B cell (primary cell): ENCODE results near the gene PLCZ1. TPM values are rescaled to one million over a fixed set of nuclear protein-coding genes. Genes with fewer than 3 reads are reported as not detected.

Experiments
- ATAC-seq: fragments of 200-7000 bp; cut with Tn5 transposase; one replicate; pipeline ENCODE4 v1.10.0; 2021; ENCODE audit warnings: low read depth, mild to moderate bottlenecking, moderate number of reproducible peaks, moderate library complexity
- CTCF ChIA-PET: fragments of 350-600 bp; sonication (Branson Sonifier 250); formaldehyde crosslinking; loops from one replicate; lab custom pipeline; 2021; ENCODE audit warnings: antibody characterized with exemption, inconsistent platforms; lab: Charles Lee
- POLR2A ChIA-PET: fragments of 350-600 bp; sonication (Branson Sonifier 250); formaldehyde crosslinking; loops from one replicate; lab custom pipeline; 2021; ENCODE audit warnings: antibody characterized with exemption; lab: Charles Lee
- DNase-seq: peaks from one replicate; pipeline ENCODE4 v3.0.0; 2013
- H2AFZ ChIP-seq: 2 replicates; pipeline ENCODE4 v1.6.1; 2012; ENCODE audit warnings: mild to moderate bottlenecking, low read depth, low read length; ENCODE audit not compliant: insufficient read depth, poor library complexity, severe bottlenecking
- H3K27ac ChIP-seq, 2 donors: 1 replicate in 1 of 2; 2 replicates in 1 of 2; pipeline ENCODE4 v1.5.1; 2012 to 2013; ENCODE audit warnings: low read length in 2 of 2, mild to moderate bottlenecking in 2 of 2, moderate library complexity in 1 of 2
- H3K27me3 ChIP-seq, 4 experiments: fragments of 200-600 bp in 1 of 4; sonication (generic) in 1 of 4; replicated peaks in 1 of 4; 1 replicate in 2 of 4; 2 replicates in 2 of 4; pipeline versions ENCODE4 v1.6.1 to v1.7.0; 2013 to 2016; ENCODE audit warnings: low read length in 3 of 4, mild to moderate bottlenecking in 2 of 4, mixed read lengths in 1 of 4, moderate library complexity in 1 of 4; ENCODE audit not compliant: insufficient read depth in 4 of 4, control insufficient read depth in 3 of 4; ENCODE audit errors: control extremely low read depth in 1 of 4
- H3K36me3 ChIP-seq, 2 experiments: replicated peaks in 1 of 2; 1 replicate in 1 of 2; 2 replicates in 1 of 2; pipeline versions ENCODE4 v1.6.1 to v1.7.1; 2013; ENCODE audit warnings: low read length in 1 of 2; ENCODE audit not compliant: insufficient read depth in 2 of 2, control insufficient read depth in 1 of 2; ENCODE audit errors: control extremely low read depth in 1 of 2, extremely low read depth in 1 of 2
- H3K4me1 ChIP-seq, 2 donors: fragments of 200-600 bp in 1 of 2; sonication (generic) in 1 of 2; 1 replicate in 1 of 2; 2 replicates in 1 of 2; pipeline versions ENCODE4 v1.5.1 to v1.6.1; 2013 to 2017; ENCODE audit warnings: low read length in 2 of 2; ENCODE audit not compliant: control insufficient read depth in 2 of 2, insufficient read depth in 2 of 2
- H3K4me2 ChIP-seq: replicated peaks from 2 replicates; pipeline ENCODE3; 2012; ENCODE audit warnings: mild to moderate bottlenecking, low read depth, low read length; ENCODE audit not compliant: poor library complexity, severe bottlenecking
- H3K4me3 ChIP-seq, 5 experiments: fragments of 200-600 bp in 1 of 5; sonication (generic) in 1 of 5; 1 replicate in 3 of 5; 2 replicates in 2 of 5; pipeline versions ENCODE4 v1.5.1 to v1.7.0; 2011 to 2016; ENCODE audit warnings: low read length in 4 of 5, mild to moderate bottlenecking in 4 of 5, low read depth in 2 of 5, control low read depth in 1 of 5, moderate library complexity in 1 of 5; ENCODE audit not compliant: insufficient read depth in 1 of 5; ENCODE audit errors: control extremely low read depth in 1 of 5, extremely low read depth in 1 of 5
- H3K79me2 ChIP-seq: fragments of 200-600 bp; sonication (generic); one replicate; pipeline ENCODE4 v1.6.0; 2016; ENCODE audit warnings: low read length; ENCODE audit not compliant: control insufficient read depth, insufficient read depth
- H3K9ac ChIP-seq: fragments of 200-600 bp; sonication (generic); 2 replicates; pipeline ENCODE4 v1.6.1; 2017; ENCODE audit warnings: mild to moderate bottlenecking, low read length, moderate library complexity
- H3K9me3 ChIP-seq, 3 donors: one replicate each; pipeline versions ENCODE4 v1.6.1 to v1.7.1; 2013; ENCODE audit warnings: low read length in 2 of 3; ENCODE audit not compliant: control insufficient read depth in 2 of 3, insufficient read depth in 1 of 3; ENCODE audit errors: control extremely low read depth in 1 of 3
- H4K20me1 ChIP-seq: 2 replicates; pipeline ENCODE4 v1.6.0; 2012; ENCODE audit warnings: mild to moderate bottlenecking, low read length; ENCODE audit not compliant: insufficient read depth, control insufficient read depth, poor library complexity, severe bottlenecking
- H3K27ac Mint-ChIP-seq: one replicate; pipeline ENCODE4 v1.8.0; 2021; ENCODE audit warnings: mixed read lengths
- H3K27me3 Mint-ChIP-seq: one replicate; pipeline ENCODE4 v1.8.0; 2021; ENCODE audit warnings: mixed read lengths
- H3K4me1 Mint-ChIP-seq: one replicate; pipeline ENCODE4 v1.8.0; 2021; ENCODE audit warnings: mixed read lengths
- H3K4me3 Mint-ChIP-seq: one replicate; pipeline ENCODE4 v1.8.0; 2021; ENCODE audit warnings: mixed read lengths
- H3K9me3 Mint-ChIP-seq: one replicate; pipeline ENCODE4 v1.8.0; 2022; ENCODE audit warnings: mixed read lengths; ENCODE audit not compliant: insufficient read depth
- EZH2 ChIP-seq: IDR thresholded peaks from 2 replicates; pipeline ENCODE4 v1.6.1; 2012; ENCODE audit warnings: borderline replicate concordance, low read depth, mild to moderate bottlenecking, moderate library complexity, low read length; ENCODE audit not compliant: insufficient read depth, poor library complexity, severe bottlenecking
- WGBS: methylation state at CpG from one replicate; pipeline ENCODE4 v1.1.5; 2013; ENCODE audit warnings: missing lambda C conversion rate; ENCODE audit not compliant: insufficient coverage; 5-methylcytosine and 5-hydroxymethylcytosine counted together
- intact Hi-C: fragments of 100-400 bp; cut with micrococcal nuclease; formaldehyde crosslinking; loops from one replicate; pipeline ENCODE4 v1.10.0; 2022
- polyA plus RNA-seq: library from polyadenylated mRNA; depleted of rRNA; stranded (reverse); fragments of >200 nt; gene quantifications from 2 replicates; pipeline ENCODE4 v1.2.3, GENCODE V29; 2012
- total RNA-seq, 2 donors: library from RNA; stranded (reverse); fragments of 120-200 nt in 1 of 2; gene quantifications; 1 replicate in 1 of 2; 2 replicates in 1 of 2; pipeline versions ENCODE4 v1.2.3 to v1.2.4, GENCODE V29; 2013 to 2022
- TF ChIP-seq, protein P1 (sequence below): fragments of 200-600 bp; IDR thresholded peaks from one replicate; pipeline ENCODE4 v1.8.0; 2022; ENCODE audit warnings: antibody characterized with exemption, mild to moderate bottlenecking

PLCZ1 gene
- total and polyA plus RNA-seq, 2 donors (not counting 1 experiment from before 2014, with no cell fraction given), result not detected

GRCh38 chr12:18684430-18684829 lies 53.4 kb downstream of the PLCZ1 start:
- intact Hi-C loops, result no loop called here
- Histone ChIP-seq H3K4me2 (no peak overlapping the region), H2AFZ (no peak overlapping the region), H3K4me3 (no peak overlapping the region), H4K20me1 (no peaks in the 10 kb centered on the region), H3K36me3 (no peaks in the 10 kb centered on the region), H3K9me3 (no peaks in the 10 kb centered on the region), H3K9ac (no peak overlapping the region), H3K79me2 (no peaks in the 10 kb centered on the region), H3K27ac (no peak overlapping the region), H3K4me1 (no peaks in the 10 kb centered on the region), H3K27me3 (no peaks in the 10 kb centered on the region)
- POLR2A ChIA-PET, result no interaction called here
- CTCF ChIA-PET, result no interaction called here
- Mint-ChIP-seq H3K9me3 (no peaks in the 10 kb centered on the region), H3K4me3 (no peak overlapping the region), H3K27ac (no peak overlapping the region), H3K27me3 (no peaks in the 10 kb centered on the region), H3K4me1 (no peaks in the 10 kb centered on the region)
- ATAC-seq, result no peak
- no peak for TF ChIP-seq EZH2
- TF ChIP-seq, protein P1, sequence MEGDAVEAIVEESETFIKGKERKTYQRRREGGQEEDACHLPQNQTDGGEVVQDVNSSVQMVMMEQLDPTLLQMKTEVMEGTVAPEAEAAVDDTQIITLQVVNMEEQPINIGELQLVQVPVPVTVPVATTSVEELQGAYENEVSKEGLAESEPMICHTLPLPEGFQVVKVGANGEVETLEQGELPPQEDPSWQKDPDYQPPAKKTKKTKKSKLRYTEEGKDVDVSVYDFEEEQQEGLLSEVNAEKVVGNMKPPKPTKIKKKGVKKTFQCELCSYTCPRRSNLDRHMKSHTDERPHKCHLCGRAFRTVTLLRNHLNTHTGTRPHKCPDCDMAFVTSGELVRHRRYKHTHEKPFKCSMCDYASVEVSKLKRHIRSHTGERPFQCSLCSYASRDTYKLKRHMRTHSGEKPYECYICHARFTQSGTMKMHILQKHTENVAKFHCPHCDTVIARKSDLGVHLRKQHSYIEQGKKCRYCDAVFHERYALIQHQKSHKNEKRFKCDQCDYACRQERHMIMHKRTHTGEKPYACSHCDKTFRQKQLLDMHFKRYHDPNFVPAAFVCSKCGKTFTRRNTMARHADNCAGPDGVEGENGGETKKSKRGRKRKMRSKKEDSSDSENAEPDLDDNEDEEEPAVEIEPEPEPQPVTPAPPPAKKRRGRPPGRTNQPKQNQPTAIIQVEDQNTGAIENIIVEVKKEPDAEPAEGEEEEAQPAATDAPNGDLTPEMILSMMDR, result no peak
- no CpG with 5 or more reads among the region's 1 CpG for WGBS
- DNase-seq, result no peak

GRCh38 chr12:18683327-18684013 lies 54.3 kb downstream of the PLCZ1 start:
- H3K79me2 ChIP-seq, result no peaks in the 10 kb centered on the region
- H3K9me3 Mint-ChIP-seq, result no peaks in the 10 kb centered on the region
- H3K4me1 Mint-ChIP-seq, result no peaks in the 10 kb centered on the region
- H3K9ac ChIP-seq, result no peak overlapping the region
- no peak overlapping the region for H3K27ac Mint-ChIP-seq
- no peak overlapping the region for H2AFZ ChIP-seq
- H3K4me2 ChIP-seq, result no peak overlapping the region
- no peak overlapping the region for H3K4me3 Mint-ChIP-seq
- no peaks in the 10 kb centered on the region for H3K27me3 Mint-ChIP-seq
- no peak for ATAC-seq
- H3K4me3 ChIP-seq, result no peak overlapping the region
- TF ChIP-seq EZH2, result no peak
- no peaks in the 10 kb centered on the region for H3K9me3 ChIP-seq
- no peaks in the 10 kb centered on the region for H3K4me1 ChIP-seq
- ChIA-PET CTCF (no interaction called here), POLR2A (no interaction called here)
- H3K27me3 ChIP-seq, result no peaks in the 10 kb centered on the region
- H3K27ac ChIP-seq, result no peak overlapping the region
- no CpG with 5 or more reads among the region's 2 CpGs for WGBS
- H4K20me1 ChIP-seq, result no peaks in the 10 kb centered on the region
- no peaks in the 10 kb centered on the region for H3K36me3 ChIP-seq
- intact Hi-C loops, result no loop called here
- no peak for DNase-seq
